SK-N-SH treated with all-trans-retinoic acid at 6 μM for 48 hours (cell line): ENCODE results near the gene NEU2.
"Not testable (repeated sequence)": the region's sequence is repeated elsewhere in the genome, so short reads cannot be mapped to it uniquely, and the experiment has no call there.

ENCODE experiments used
- ATAC-seq: fragments of 200-7000 bp; cut with Tn5 transposase; 3 replicates; pipeline ENCODE4 v1.9.1; 2020; ENCODE audit warnings: mild to moderate bottlenecking, moderate library complexity
- BACH2 ChIP-seq: fragments of 250-450 bp; sonication (Bioruptor Pico); IDR thresholded peaks from 2 replicates; pipeline ENCODE4 v1.9.0; 2021; ENCODE audit warnings: mild to moderate bottlenecking, borderline replicate concordance
- CREB5 ChIP-seq: fragments of 250-450 bp; sonication (Bioruptor Pico); IDR thresholded peaks from 2 replicates; pipeline ENCODE4 v1.5.1; 2020; ENCODE audit warnings: low read depth, mild to moderate bottlenecking, moderate library complexity
- CSDC2 ChIP-seq: fragments of 250-450 bp; sonication (Bioruptor Pico); IDR thresholded peaks from 2 replicates; pipeline ENCODE4 v1.5.0; 2020; ENCODE audit warnings: mild to moderate bottlenecking, moderate library complexity
- ESRRG ChIP-seq: fragments of 250-450 bp; sonication (Bioruptor Pico); IDR thresholded peaks from 2 replicates; pipeline ENCODE4 v1.6.1; 2021; ENCODE audit warnings: mild to moderate bottlenecking
- GLIS3 ChIP-seq: fragments of 250-450 bp; sonication (Bioruptor Pico); IDR thresholded peaks from 2 replicates; pipeline ENCODE4 v1.5.0; 2020; ENCODE audit warnings: mild to moderate bottlenecking, moderate library complexity
- ISL1 ChIP-seq: fragments of 250-450 bp; sonication (Bioruptor Pico); IDR thresholded peaks from 2 replicates; pipeline ENCODE4 v2.1.2; 2022; ENCODE audit warnings: mild to moderate bottlenecking, moderate library complexity
- OSR1 ChIP-seq: fragments of 250-450 bp; sonication (Bioruptor Pico); IDR thresholded peaks from 2 replicates; pipeline ENCODE4 v1.8.0; 2022; ENCODE audit warnings: moderate library complexity, mild to moderate bottlenecking, inconsistent platforms
- POU6F1 ChIP-seq: fragments of 250-450 bp; sonication (Bioruptor Pico); IDR thresholded peaks from 2 replicates; pipeline ENCODE4 v1.8.0; 2021; ENCODE audit warnings: low read depth, mild to moderate bottlenecking, moderate library complexity, borderline replicate concordance
- PPARA ChIP-seq: fragments of 250-450 bp; sonication (Bioruptor Pico); IDR thresholded peaks from 2 replicates; pipeline ENCODE4 v1.5.0; 2020; ENCODE audit warnings: mild to moderate bottlenecking, borderline replicate concordance
- RARB ChIP-seq: fragments of 250-450 bp; sonication (Bioruptor Pico); IDR thresholded peaks from 2 replicates; pipeline ENCODE4 v1.8.0; 2021; ENCODE audit warnings: mild to moderate bottlenecking, moderate library complexity
- SNAI2 ChIP-seq: fragments of 250-450 bp; sonication (Bioruptor Pico); IDR thresholded peaks from 2 replicates; pipeline ENCODE4 v1.5.0; 2020; ENCODE audit warnings: mild to moderate bottlenecking, moderate library complexity
- TCF4 ChIP-seq: fragments of 250-450 bp; sonication (Bioruptor Pico); IDR thresholded peaks from 2 replicates; pipeline ENCODE4 v1.8.0; 2021; ENCODE audit warnings: mild to moderate bottlenecking, moderate library complexity, borderline replicate concordance
- ZC3H10 ChIP-seq: fragments of 250-450 bp; sonication (Bioruptor Pico); IDR thresholded peaks from 2 replicates; pipeline ENCODE4 v1.5.1; 2021; ENCODE audit warnings: mild to moderate bottlenecking, moderate library complexity
- ZFP30 ChIP-seq: fragments of 450-650 bp; formaldehyde crosslinking; IDR thresholded peaks from 2 replicates; pipeline ENCODE4 v1.5.0; 2022; ENCODE audit warnings: mild to moderate bottlenecking, moderate library complexity
- ZNF565 ChIP-seq: fragments of 450-650 bp; formaldehyde crosslinking; conservative IDR thresholded peaks from 2 replicates; pipeline ENCODE4 v1.5.0; 2020; ENCODE audit warnings: low read depth, mild to moderate bottlenecking, moderate library complexity
- ZNF70 ChIP-seq: fragments of 450-650 bp; formaldehyde crosslinking; IDR thresholded peaks from 2 replicates; pipeline ENCODE4 v1.5.0; 2020; ENCODE audit warnings: mild to moderate bottlenecking, moderate library complexity
- ZNF8 ChIP-seq: fragments of 450-650 bp; formaldehyde crosslinking; IDR thresholded peaks from 2 replicates; pipeline ENCODE4 v1.5.0; 2020; ENCODE audit warnings: mild to moderate bottlenecking, moderate library complexity
- TF ChIP-seq, protein P1 (sequence below): fragments of 250-450 bp; sonication (Bioruptor Pico); IDR thresholded peaks from 2 replicates; pipeline ENCODE4 v1.5.0; 2020; ENCODE audit warnings: mild to moderate bottlenecking, moderate library complexity
- TF ChIP-seq, protein P2 (sequence below): fragments of 250-450 bp; sonication (Bioruptor Pico); IDR thresholded peaks from 2 replicates; pipeline ENCODE4 v1.5.1; 2021; ENCODE audit warnings: mild to moderate bottlenecking, moderate library complexity

Gene NEU2

DNA sequence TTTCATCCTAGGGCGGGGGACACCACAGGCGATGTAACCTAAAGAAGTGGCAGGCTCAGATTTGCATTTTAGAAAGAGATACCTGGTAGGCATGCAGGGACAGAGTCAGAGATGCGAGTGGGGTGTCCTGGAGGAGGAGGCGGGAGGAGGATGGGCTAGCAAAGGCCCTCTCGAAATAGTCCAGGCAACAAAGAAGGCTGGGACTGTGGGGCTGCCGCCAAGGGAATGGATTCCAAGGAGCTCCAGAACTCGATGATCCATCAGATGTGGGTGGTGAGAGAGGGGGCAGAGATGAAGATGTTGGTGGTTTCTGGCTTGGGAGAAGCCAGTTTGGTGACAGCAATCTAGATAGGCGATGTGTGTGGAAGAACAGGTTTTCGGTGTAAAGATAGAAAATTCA is 15.2 kb downstream of the NEU2 start:
- no peak for ATAC-seq
- no peak for TF ChIP-seq CREB5

GRCh38 chr2:233048569-233049193 is 16.2 kb downstream of the NEU2 start:
- TF ChIP-seq ZNF70 (CRISPR knock-in tag) = no peak
- ATAC-seq = no peak

DNA sequence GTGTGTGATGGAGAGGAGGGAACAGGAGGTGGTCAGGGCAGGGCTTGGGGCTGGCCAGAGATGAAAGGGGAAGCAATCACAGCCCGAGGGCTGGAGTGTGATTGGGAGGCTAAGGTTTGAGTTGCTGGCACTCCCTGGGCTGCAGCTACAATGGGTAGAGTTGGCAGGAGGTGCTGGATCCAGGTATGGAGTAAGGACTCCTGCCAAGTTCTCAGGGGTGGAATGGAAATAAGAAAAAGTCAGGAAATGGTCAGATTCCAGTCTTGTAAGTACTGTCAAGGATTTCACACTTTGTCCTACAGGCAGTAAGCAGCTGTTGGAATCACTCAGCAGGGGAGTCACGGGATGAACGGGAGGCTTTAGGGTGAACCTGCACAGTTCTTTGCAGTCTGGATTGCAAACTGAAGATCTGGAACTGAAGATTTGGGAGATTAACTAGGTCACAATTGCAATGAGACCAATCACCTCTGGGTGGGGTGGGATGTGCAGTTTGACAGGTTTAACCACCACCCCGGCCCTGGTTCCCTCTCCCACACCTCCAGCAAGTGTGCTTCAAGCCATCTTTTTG is 16.8 kb downstream of the NEU2 start:
- ATAC-seq = no peak
- TF ChIP-seq OSR1 (CRISPR knock-in tag) (no peak), RARB (CRISPR knock-in tag) (no peak), ZNF565 (CRISPR knock-in tag) (no peak), POU6F1 (no peak), ZFP30 (CRISPR knock-in tag) (no peak), ZC3H10 (no peak), ZNF8 (CRISPR knock-in tag) (no peak), CREB5 (no peak), PPARA (CRISPR knock-in tag) (no peak), TCF4 (no peak), ESRRG (CRISPR knock-in tag) (no peak), BACH2 (CRISPR knock-in tag) (no peak), GLIS3 (no peak)
- TF ChIP-seq, protein P1, sequence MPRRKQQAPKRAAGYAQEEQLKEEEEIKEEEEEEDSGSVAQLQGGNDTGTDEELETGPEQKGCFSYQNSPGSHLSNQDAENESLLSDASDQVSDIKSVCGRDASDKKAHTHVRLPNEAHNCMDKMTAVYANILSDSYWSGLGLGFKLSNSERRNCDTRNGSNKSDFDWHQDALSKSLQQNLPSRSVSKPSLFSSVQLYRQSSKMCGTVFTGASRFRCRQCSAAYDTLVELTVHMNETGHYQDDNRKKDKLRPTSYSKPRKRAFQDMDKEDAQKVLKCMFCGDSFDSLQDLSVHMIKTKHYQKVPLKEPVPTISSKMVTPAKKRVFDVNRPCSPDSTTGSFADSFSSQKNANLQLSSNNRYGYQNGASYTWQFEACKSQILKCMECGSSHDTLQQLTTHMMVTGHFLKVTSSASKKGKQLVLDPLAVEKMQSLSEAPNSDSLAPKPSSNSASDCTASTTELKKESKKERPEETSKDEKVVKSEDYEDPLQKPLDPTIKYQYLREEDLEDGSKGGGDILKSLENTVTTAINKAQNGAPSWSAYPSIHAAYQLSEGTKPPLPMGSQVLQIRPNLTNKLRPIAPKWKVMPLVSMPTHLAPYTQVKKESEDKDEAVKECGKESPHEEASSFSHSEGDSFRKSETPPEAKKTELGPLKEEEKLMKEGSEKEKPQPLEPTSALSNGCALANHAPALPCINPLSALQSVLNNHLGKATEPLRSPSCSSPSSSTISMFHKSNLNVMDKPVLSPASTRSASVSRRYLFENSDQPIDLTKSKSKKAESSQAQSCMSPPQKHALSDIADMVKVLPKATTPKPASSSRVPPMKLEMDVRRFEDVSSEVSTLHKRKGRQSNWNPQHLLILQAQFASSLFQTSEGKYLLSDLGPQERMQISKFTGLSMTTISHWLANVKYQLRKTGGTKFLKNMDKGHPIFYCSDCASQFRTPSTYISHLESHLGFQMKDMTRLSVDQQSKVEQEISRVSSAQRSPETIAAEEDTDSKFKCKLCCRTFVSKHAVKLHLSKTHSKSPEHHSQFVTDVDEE = no peak

GRCh38 chr2:233051241-233052149 is 19.0 kb downstream of the NEU2 start:
- ATAC-seq = no peak
- TF ChIP-seq ZFP30 (CRISPR knock-in tag) = no peak
- no peak for TF ChIP-seq SNAI2
- no peak for TF ChIP-seq ISL1 (CRISPR knock-in tag)
- TF ChIP-seq, protein P2, sequence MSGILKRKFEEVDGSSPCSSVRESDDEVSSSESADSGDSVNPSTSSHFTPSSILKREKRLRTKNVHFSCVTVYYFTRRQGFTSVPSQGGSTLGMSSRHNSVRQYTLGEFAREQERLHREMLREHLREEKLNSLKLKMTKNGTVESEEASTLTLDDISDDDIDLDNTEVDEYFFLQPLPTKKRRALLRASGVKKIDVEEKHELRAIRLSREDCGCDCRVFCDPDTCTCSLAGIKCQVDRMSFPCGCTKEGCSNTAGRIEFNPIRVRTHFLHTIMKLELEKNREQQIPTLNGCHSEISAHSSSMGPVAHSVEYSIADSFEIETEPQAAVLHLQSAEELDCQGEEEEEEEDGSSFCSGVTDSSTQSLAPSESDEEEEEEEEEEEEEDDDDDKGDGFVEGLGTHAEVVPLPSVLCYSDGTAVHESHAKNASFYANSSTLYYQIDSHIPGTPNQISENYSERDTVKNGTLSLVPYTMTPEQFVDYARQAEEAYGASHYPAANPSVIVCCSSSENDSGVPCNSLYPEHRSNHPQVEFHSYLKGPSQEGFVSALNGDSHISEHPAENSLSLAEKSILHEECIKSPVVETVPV (CRISPR knock-in tag) = no peak
- TF ChIP-seq CSDC2 = no peak
- no peak for TF ChIP-seq ZNF565 (CRISPR knock-in tag)
- no peak for TF ChIP-seq BACH2 (CRISPR knock-in tag)

DNA sequence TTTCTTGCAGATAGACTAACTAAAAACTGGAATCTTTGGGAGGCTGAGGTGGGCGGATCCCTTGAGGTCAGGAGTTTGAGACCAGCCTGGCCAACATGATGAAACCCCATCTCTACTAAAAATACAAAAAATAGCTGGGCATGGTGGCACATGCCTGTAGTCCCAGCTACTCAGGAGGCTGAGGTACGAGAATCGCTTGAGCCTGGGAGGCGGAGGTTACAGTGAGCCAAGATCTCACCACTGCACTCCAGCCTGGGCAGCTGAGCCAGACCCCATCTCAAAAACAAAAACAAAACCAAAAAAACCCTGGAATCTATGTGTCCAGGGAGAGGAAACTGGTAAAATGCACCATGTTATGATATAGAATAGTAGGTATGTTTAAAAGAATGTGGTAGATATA is 20.0 kb downstream of the NEU2 start:
- not testable (repeated sequence) for ATAC-seq
